Muscle layer of duodenum (tissue), 2 donors: ENCODE data around the gene KPNA1.
"Not testable (repeated sequence)": the region's sequence is repeated elsewhere in the genome, so short reads cannot be mapped to it uniquely, and the experiment has no call there.

ENCODE experiments used
- H3K27ac ChIP-seq: one replicate; pipeline ENCODE4 v1.7.0; 2013; ENCODE audit warnings: mild to moderate bottlenecking, low read length
- H3K27me3 ChIP-seq: one replicate; pipeline ENCODE4 v1.7.0; 2013; ENCODE audit warnings: low read depth, mild to moderate bottlenecking, control low read depth, low read length
- H3K36me3 ChIP-seq, 2 donors: one replicate each; pipeline ENCODE4 v1.7.0; 2013; ENCODE audit warnings: low read length in 2 of 2, control low read depth in 1 of 2, mild to moderate bottlenecking in 1 of 2; ENCODE audit not compliant: insufficient read depth in 2 of 2, control insufficient read depth in 1 of 2
- H3K4me1 ChIP-seq, 2 donors: one replicate each; pipeline ENCODE4 v1.7.0; 2013; ENCODE audit warnings: low read length in 2 of 2, mild to moderate bottlenecking in 2 of 2, control low read depth in 1 of 2, moderate library complexity in 1 of 2; ENCODE audit not compliant: insufficient read depth in 2 of 2, control insufficient read depth in 1 of 2
- H3K4me3 ChIP-seq, 2 donors: one replicate each; pipeline ENCODE4 v1.7.0; 2013; ENCODE audit warnings: low read length in 2 of 2, low read depth in 1 of 2, mild to moderate bottlenecking in 1 of 2
- H3K9me3 ChIP-seq, 2 donors: one replicate each; pipeline ENCODE4 v1.7.0; 2013; ENCODE audit warnings: low read length in 2 of 2, control low read depth in 1 of 2, mild to moderate bottlenecking in 1 of 2; ENCODE audit not compliant: control insufficient read depth in 1 of 2
- donor health status: healthy.

KPNA1 gene

DNA sequence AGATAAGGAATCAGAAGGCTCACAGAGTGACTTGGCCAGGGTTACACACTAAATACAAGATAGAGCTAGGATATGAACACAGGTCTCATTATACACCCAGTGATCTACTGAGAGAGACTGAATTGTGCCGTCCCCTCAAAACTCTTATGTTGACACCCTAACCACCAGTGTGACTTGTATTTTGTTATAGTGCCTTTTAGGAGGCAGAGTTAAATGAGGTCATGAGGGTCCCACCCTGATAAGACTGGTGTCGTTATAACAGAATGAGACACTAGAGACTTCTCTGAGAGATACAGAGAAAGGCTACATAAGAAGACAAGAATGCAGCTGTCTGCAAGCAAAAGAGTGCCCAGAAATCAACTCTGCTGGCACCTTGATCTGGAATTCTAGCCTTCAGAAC is 12.6 kb downstream of the KPNA1 start:
- H3K27me3 ChIP-seq: no peaks in the 10 kb centered on the region
- no peaks in the 10 kb centered on the region for H3K36me3 ChIP-seq
- H3K4me1 ChIP-seq: peaks cover 0 to 13% of the 10 kb centered on the region in 2 donors
- H3K27ac ChIP-seq: no peak overlapping the region
- H3K9me3 ChIP-seq: no peaks in the 10 kb centered on the region
- no peak overlapping the region for H3K4me3 ChIP-seq

DNA sequence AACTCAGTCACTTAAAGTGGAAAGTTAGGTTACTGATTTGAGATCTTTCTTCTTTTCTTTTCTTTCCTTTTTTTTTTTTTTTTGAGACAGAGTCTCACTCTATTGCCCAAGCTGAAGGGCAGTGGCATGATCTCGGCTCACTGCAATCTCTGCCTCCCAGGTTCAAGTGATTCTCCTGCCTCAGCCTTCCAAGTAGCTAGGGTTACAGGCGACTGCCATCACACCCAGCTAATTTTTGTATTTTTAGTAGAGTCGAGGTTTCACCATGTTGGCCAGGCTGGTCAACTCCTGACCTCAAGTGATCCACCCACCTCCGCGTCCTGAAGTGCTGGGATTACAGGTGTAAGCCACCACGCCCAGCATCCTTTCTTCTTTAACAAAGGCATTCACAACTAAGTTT is 13.8 kb downstream of the KPNA1 start:
- H3K9me3 ChIP-seq, H3K36me3 ChIP-seq, H3K27ac ChIP-seq, H3K4me3 ChIP-seq, H3K27me3 ChIP-seq: not testable (repeated sequence)
- peaks cover 0 to 20% of the 10 kb centered on the region in 2 donors for H3K4me1 ChIP-seq

DNA sequence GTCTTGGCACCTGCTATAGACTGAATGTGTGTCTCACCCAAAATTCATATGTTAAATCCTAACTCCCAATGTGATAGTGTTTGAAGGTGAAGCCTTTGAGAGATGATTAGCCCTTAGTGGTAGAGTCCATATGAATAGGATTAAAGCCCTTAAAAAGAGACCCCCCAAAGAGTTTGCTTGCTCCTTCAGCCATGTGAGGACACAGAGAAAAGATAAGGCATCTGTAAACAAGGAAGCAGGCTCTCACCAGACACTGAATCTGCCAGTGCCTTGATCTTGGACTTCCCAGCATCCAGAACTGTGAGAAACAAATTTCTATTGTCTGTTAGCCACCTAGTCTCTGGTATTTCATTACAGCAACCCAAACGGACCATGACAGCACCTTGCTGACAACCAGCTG is 16.6 kb downstream of the KPNA1 start:
- Histone ChIP-seq H3K36me3 (peaks cover 8 to 13% of the 10 kb centered on the region in 2 donors), H3K9me3 (no peaks in the 10 kb centered on the region), H3K27ac (no peak overlapping the region), H3K4me1 (peaks cover 0 to 20% of the 10 kb centered on the region in 2 donors), H3K4me3 (no peak overlapping the region), H3K27me3 (no peaks in the 10 kb centered on the region)

DNA sequence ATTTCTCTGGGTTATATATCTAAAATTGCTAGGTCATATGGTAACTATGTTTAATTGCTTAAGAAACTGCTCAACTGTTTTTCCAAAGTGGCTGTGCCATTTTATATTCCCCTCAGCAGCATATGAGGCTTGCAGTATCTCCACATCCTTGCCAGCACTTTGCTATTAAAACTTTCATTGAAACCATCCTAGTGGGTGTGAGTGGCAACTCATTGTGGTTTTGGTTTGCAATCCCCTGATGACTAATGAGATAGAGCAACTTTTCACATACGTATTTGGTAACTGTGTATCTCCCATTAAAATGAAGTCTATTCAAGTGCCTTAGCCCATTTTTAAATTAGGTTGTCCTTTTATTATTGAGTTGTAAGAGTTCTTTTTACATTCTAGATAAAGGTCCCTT is 17.3 kb downstream of the KPNA1 start:
- Histone ChIP-seq H3K4me1 (peaks cover 0 to 15% of the 10 kb centered on the region in 2 donors), H3K9me3 (no peaks in the 10 kb centered on the region), H3K36me3 (peaks cover 13 to 14% of the 10 kb centered on the region in 2 donors), H3K4me3 (no peak overlapping the region), H3K27ac (no peak overlapping the region), H3K27me3 (no peaks in the 10 kb centered on the region)

DNA sequence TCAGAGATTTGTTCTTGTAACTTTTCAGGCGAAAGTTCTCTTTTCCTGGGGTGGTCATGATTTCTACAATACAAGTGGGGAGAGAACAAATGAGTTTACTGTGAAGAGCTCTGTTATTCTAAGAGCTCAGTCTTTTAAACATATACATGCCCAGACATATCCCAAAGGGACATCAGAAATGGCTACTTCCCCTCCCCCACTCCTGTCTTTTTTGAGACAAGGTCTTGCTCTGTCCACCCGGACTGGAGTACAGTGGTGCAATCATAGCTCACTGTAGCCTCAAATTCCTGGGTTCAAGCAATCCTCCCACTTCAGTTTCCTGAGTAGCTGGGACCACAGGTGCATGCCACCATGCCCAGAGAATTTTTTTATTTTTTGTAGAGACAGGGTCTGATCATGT is 18.2 kb downstream of the KPNA1 start:
- no peak overlapping the region for H3K4me3 ChIP-seq
- H3K27ac ChIP-seq: no peak overlapping the region
- H3K4me1 ChIP-seq: peaks cover 0 to 7% of the 10 kb centered on the region in 2 donors
- H3K36me3 ChIP-seq: peaks cover 13 to 15% of the 10 kb centered on the region in 2 donors
- no peaks in the 10 kb centered on the region for H3K9me3 ChIP-seq
- no peaks in the 10 kb centered on the region for H3K27me3 ChIP-seq

DNA sequence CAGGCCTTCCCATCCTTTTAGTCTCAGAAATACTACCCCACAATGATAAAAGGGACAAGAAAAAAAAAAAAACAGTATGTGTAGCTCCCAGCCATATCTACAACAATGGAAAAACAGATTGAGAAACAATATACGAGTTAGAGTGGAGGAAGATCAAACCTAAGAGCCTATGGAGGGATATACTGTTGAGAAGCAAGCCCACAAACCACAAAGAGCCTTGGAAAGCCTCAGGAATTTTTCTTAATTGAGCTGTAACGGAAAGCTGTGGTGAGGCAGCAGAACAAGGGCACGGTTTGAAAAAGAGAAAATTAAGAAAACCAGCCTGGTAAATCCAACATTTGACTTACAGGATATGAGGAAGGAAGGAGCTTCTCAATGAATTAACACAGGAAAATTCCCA is 21.4 kb downstream of the KPNA1 start:
- Histone ChIP-seq H3K4me1 (peaks cover 0 to 7% of the 10 kb centered on the region in 2 donors), H3K36me3 (peaks cover 13 to 18% of the 10 kb centered on the region in 2 donors), H3K27me3 (no peaks in the 10 kb centered on the region), H3K9me3 (no peaks in the 10 kb centered on the region), H3K4me3 (no peak overlapping the region), H3K27ac (no peak overlapping the region)

DNA sequence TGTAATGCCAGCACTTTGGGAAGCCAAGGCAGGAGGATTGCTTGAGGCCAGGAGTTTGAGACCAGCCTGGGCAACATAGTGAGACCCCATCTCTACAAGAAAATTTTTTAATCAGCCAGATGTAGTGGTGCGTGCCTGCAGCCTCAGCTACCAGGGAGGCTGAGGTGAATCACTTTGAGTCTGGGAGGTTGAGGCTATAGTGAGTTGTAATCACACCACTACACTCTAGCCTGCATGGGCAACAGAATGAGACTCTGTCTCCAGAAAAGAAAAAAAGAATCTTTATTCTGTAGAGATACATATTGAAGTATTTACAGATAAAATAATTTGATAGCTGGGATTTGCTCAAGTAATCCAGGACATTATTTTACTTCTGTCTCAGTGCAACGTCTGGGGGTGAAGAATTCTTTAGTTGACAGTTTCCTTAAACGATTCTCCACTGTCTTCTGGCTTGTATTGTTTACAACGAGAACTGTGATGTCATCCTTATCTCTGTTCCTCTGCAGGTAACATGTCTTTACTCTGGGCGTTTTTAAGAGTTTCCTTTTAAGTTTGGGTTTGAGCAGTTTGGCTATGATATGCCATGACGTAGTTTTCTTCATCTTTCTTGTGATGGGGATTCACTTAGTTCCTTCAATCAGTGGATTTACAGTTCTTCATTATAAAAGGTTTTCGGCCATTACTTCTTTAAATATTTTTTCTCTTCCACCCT is 26.3 kb downstream of the KPNA1 start:
- Histone ChIP-seq H3K36me3 (peaks cover under 1 to 12% of the 10 kb centered on the region in 2 donors), H3K27ac (no peak overlapping the region), H3K9me3 (no peaks in the 10 kb centered on the region), H3K27me3 (no peaks in the 10 kb centered on the region), H3K4me3 (no peak overlapping the region), H3K4me1 (no peaks in the 10 kb centered on the region)

DNA sequence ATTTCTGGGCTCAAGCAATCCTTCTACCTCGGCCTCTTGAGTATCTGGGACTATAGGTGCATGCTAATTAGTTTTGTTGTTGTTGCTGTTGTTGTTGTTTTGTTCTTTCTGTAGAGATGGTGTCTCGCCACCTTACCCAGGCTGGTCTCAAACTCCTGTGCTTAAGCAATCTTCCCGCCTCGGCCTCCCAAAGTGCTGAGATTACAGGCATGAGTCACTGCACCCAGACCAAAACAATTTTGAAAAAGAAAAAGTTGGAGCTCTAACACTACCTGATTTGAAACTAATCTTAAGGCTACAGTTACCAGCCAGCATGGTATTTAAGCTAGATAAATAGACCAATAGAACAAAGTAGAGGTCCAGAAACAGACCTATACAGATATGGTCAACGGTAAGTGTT is 29.8 kb downstream of the KPNA1 start:
- no peaks in the 10 kb centered on the region for H3K4me1 ChIP-seq
- no peak overlapping the region for H3K27ac ChIP-seq
- H3K27me3 ChIP-seq: no peaks in the 10 kb centered on the region
- H3K4me3 ChIP-seq: no peak overlapping the region
- no peaks in the 10 kb centered on the region for H3K9me3 ChIP-seq
- no peaks in the 10 kb centered on the region for H3K36me3 ChIP-seq

DNA sequence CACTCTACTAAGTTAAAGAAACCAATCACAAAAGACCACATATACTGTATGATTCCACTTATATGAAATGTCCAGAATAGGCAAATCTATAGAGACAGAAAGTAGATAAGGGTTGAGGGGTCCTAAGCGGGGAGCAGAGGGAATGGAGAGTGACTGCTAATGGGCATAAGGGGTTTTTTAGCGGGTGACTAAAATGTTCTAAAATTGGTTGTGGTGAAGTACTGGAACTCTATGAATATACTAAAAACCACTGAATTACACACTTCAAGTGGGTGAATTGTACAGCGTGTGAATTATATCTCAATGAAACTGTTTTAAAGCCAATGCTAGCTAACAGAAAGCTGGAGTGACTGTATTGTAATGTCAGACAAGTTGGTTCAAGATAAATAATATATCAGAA is 33.3 kb downstream of the KPNA1 start:
- H3K9me3 ChIP-seq: no peaks in the 10 kb centered on the region
- no peak overlapping the region for H3K4me3 ChIP-seq
- no peaks in the 10 kb centered on the region for H3K36me3 ChIP-seq
- no peak overlapping the region for H3K27ac ChIP-seq
- no peaks in the 10 kb centered on the region for H3K27me3 ChIP-seq
- no peaks in the 10 kb centered on the region for H3K4me1 ChIP-seq

DNA sequence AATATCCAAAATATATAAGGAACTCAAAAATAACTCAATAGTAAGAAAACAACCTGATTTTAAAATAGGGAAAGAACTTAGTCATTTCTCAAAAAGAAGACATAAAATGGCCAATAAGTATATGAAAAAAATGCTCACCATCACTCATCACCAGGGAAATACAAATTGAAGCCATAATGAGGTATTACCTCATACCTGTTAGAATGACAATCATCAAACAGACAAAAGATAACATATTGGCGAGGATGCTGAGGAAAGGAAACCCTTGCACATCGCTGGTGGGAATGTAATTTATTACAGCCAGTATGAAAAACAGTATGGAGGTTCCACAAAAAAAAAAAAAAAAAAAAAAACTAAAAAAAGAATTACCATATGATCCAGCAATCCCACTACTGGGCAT is 38.2 kb downstream of the KPNA1 start:
- H3K4me3 ChIP-seq: no peak overlapping the region
- no peaks in the 10 kb centered on the region for H3K4me1 ChIP-seq
- H3K27me3 ChIP-seq: no peaks in the 10 kb centered on the region
- H3K27ac ChIP-seq: no peak overlapping the region
- H3K36me3 ChIP-seq: no peaks in the 10 kb centered on the region
- H3K9me3 ChIP-seq: no peaks in the 10 kb centered on the region

DNA sequence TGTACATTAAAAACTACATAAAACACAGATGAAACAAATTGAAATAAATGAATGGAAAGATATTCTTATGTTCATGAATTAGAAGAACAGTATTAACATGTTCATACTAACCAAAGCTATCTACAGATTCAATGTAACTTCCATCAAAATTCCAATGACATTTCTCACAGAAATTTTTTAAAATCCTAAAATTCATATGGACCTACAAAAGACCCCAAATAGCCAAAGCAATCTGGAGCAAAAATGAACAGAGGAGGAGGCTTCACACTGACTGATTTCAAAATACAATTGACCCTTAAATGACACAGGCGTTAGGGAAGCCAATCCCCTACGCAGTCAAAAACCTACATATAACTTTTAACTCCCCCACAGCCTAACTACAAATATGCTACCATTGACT is 39.4 kb downstream of the KPNA1 start:
- Histone ChIP-seq H3K27ac (no peak overlapping the region), H3K9me3 (no peaks in the 10 kb centered on the region), H3K27me3 (no peaks in the 10 kb centered on the region), H3K4me1 (peaks cover 0 to 4% of the 10 kb centered on the region in 2 donors), H3K36me3 (no peaks in the 10 kb centered on the region), H3K4me3 (no peak overlapping the region)

DNA sequence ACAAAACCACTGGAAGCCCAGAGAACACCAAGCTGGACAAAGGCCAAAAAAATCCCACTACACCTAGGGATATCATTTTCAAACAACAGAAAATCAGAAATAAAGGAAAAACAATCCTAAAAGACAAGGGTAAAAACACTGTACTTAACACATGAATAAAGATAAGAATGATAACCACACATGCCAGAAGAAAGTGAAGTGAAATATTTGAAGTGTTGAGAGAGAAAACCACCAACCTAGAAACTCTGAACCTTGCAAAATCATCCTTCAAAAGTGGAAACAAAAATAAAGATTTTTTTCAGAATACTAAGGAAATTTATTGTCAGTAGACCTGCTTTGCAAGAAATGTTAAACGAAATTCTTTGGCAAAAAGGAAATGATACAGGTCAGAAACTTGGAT is 45.1 kb downstream of the KPNA1 start:
- Histone ChIP-seq H3K4me3 (no peak overlapping the region), H3K9me3 (no peaks in the 10 kb centered on the region), H3K27me3 (no peaks in the 10 kb centered on the region), H3K4me1 (peaks cover 0 to 16% of the 10 kb centered on the region in 2 donors), H3K27ac (no peak overlapping the region), H3K36me3 (peaks cover 0 to 10% of the 10 kb centered on the region in 2 donors)
